ENCODE data around the gene KDM3A.

GRCh38 chr2:86416146-86416545, 25.0 kb upstream of the KDM3A start:
- TF ChIP-seq CTCF (IDR thresholded peaks at IDR 0.05; ENCODE audit: insufficient read depth, low read depth, low read length) (no peak), EZH2 (IDR thresholded peaks at IDR 0.05; ENCODE audit: insufficient read depth, low read length) (no peak)

Data from astrocyte (in vitro differentiated cells and primary cell).